Thyroid gland (tissue), 4 donors: ENCODE measurements around the gene SUPT3H.

Experiments
- POLR2A ChIP-seq, 2 donors: fragments of 450-650 bp; IDR thresholded peaks; one replicate each; pipeline ENCODE4 v1.6.1; 2017; ENCODE audit warnings: antibody characterized with exemption in 2 of 2, mild to moderate bottlenecking in 2 of 2, moderate library complexity in 1 of 2
- TF ChIP-seq, protein P1 (sequence below), 6 experiments: fragments of 200-600 bp in 3 of 6; fragments of 450-650 bp in 3 of 6; sonication (generic) in 3 of 6; IDR thresholded peaks; one replicate each; pipeline ENCODE4 v1.5.1; 2016 to 2019; ENCODE audit warnings: antibody characterized with exemption in 6 of 6, mild to moderate bottlenecking in 2 of 6, inconsistent platforms in 1 of 6, moderate library complexity in 1 of 6

DNA sequence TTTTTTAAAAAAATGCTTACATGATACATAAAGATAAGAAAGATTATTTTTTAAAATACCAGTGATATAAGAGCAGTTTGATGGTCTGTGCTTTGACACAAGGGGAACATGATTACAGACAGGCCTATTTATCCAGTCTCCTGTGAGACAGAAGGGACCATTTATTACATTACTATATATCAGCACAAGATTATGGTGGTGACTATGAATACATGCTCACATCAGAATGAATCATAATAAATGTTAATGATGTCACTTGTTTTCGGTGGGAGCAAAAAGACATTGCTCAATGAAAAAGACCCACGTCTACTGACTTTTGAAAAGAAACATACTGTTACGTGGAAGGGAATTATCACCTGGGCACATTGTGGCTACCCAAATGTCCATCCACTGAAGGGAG lies 535.1 kb downstream of the SUPT3H start:
- TF ChIP-seq, protein P1, sequence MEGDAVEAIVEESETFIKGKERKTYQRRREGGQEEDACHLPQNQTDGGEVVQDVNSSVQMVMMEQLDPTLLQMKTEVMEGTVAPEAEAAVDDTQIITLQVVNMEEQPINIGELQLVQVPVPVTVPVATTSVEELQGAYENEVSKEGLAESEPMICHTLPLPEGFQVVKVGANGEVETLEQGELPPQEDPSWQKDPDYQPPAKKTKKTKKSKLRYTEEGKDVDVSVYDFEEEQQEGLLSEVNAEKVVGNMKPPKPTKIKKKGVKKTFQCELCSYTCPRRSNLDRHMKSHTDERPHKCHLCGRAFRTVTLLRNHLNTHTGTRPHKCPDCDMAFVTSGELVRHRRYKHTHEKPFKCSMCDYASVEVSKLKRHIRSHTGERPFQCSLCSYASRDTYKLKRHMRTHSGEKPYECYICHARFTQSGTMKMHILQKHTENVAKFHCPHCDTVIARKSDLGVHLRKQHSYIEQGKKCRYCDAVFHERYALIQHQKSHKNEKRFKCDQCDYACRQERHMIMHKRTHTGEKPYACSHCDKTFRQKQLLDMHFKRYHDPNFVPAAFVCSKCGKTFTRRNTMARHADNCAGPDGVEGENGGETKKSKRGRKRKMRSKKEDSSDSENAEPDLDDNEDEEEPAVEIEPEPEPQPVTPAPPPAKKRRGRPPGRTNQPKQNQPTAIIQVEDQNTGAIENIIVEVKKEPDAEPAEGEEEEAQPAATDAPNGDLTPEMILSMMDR (IDR thresholded peaks at IDR 0.05): no peak
- no peak for TF ChIP-seq POLR2A (IDR thresholded peaks at IDR 0.05)
